A549 (cell line): ENCODE results near the gene TCF7L2. TPM values are rescaled to one million over a fixed set of nuclear protein-coding genes. Genes with fewer than 3 reads are reported as not detected.
A peak's percentile ranks its signal among the peaks of the same experiment; 100 is the strongest.
"Not testable (repeated sequence)": the region's sequence is repeated elsewhere in the genome, so short reads cannot be mapped to it uniquely, and the experiment has no call there.

Source experiments
- ATAC-seq, 2 experiments: fragments of 200-7000 bp in 1 of 2; fragments of >200 bp in 1 of 2; cut with Nextera tagmentation in 1 of 2; cut with Tn5 transposase in 1 of 2; 3 replicates each; pipeline versions ENCODE4 v1.8.0 to v1.9.1; 2018 to 2020; ENCODE audit warnings: mild to moderate bottlenecking in 1 of 2, moderate library complexity in 1 of 2
- CTCF ChIA-PET: fragments of 300-600 bp; sonication (Branson Sonifier 250); formaldehyde crosslinking; extraction: SDS; loops from one replicate; lab custom pipeline; 2021; ENCODE audit warnings: antibody characterized with exemption, inconsistent platforms; lab: Yijun Ruan, JAX
- POLR2A ChIA-PET: fragments of 350-600 bp; formaldehyde crosslinking; extraction: SDS; loops from one replicate; lab custom pipeline; 2021; ENCODE audit warnings: antibody characterized with exemption, inconsistent platforms; lab: Yijun Ruan, JAX
- DNase-seq, 2 experiments: peaks; one replicate each; pipeline versions ENCODE4 v3.0.0 to v3.0.0-alpha.2; 2011 to 2016; ENCODE audit warnings: low read depth in 1 of 2, low spot score in 1 of 2
- FAIRE-seq: peaks from 2 replicates; lab custom pipeline; 2011; peaks lifted over from hg19 to GRCh38; lab: Jason Lieb, UNC
- H3K27ac ChIP-seq, 2 experiments: fragments of >200 bp; sonication (Bioruptor Twin); formaldehyde crosslinking; 3 replicates each; pipeline ENCODE4 v1.5.1; 2016 to 2017
- H3K4me1 ChIP-seq: fragments of >200 bp; sonication (Bioruptor Twin); formaldehyde crosslinking; 3 replicates; pipeline ENCODE4 v1.6.1; 2016
- H3K4me2 ChIP-seq: fragments of >200 bp; sonication (Bioruptor Twin); formaldehyde crosslinking; 3 replicates; pipeline ENCODE4 v1.6.1; 2016
- H3K4me3 ChIP-seq: fragments of >200 bp; sonication (Bioruptor Twin); formaldehyde crosslinking; 3 replicates; pipeline ENCODE4 v1.5.1; 2016
- H3K9me3 ChIP-seq: fragments of >200 bp; sonication (Bioruptor Twin); formaldehyde crosslinking; 3 replicates; pipeline ENCODE4 v1.6.1; 2016
- BCL3 ChIP-seq: fragments of >200 bp; sonication (Bioruptor Twin); formaldehyde crosslinking; IDR thresholded peaks from 3 replicates; pipeline ENCODE4 v1.6.1; 2016
- ELK1 ChIP-seq: fragments of 150-350 bp; IDR thresholded peaks from 2 replicates; pipeline ENCODE4 v1.6.1; 2014; ENCODE audit warnings: low read depth, mild to moderate bottlenecking, low read length
- EP300 ChIP-seq, 2 experiments: fragments of >200 bp; sonication (Bioruptor Twin); formaldehyde crosslinking; IDR thresholded peaks; 2 replicates in 1 of 2; 3 replicates in 1 of 2; pipeline ENCODE4 v1.6.1; 2016 to 2017
- FOSB ChIP-seq: fragments of 250-450 bp; sonication (Bioruptor Pico); IDR thresholded peaks from 2 replicates; pipeline ENCODE4 v1.5.0; 2020; ENCODE audit warnings: mild to moderate bottlenecking, moderate library complexity
- GATA3 ChIP-seq: IDR thresholded peaks from 2 replicates; pipeline ENCODE4 v1.6.1; 2012; ENCODE audit warnings: borderline replicate concordance
- HOXA7 ChIP-seq: fragments of 250-450 bp; sonication (Bioruptor Pico); IDR thresholded peaks from 2 replicates; pipeline ENCODE4 v1.5.0; 2020; ENCODE audit warnings: mild to moderate bottlenecking, moderate library complexity
- HOXB5 ChIP-seq: fragments of 250-450 bp; sonication (Bioruptor Pico); IDR thresholded peaks from 2 replicates; pipeline ENCODE4 v1.5.0; 2020; ENCODE audit warnings: mild to moderate bottlenecking, moderate library complexity
- KDM5A ChIP-seq: fragments of 200-600 bp; sonication (generic); IDR thresholded peaks from 2 replicates; pipeline ENCODE4 v1.6.1; 2016; ENCODE audit warnings: antibody characterized with exemption, mild to moderate bottlenecking
- MAFK ChIP-seq: fragments of 450-650 bp; IDR thresholded peaks from 2 replicates; pipeline ENCODE4 v1.6.1; 2014; ENCODE audit not compliant: partially characterized antibody
- MAZ ChIP-seq: fragments of 150-350 bp; IDR thresholded peaks from 2 replicates; pipeline ENCODE4 v1.6.1; 2014; ENCODE audit warnings: antibody characterized with exemption, low read depth, low read length, borderline replicate concordance
- MYC ChIP-seq: IDR thresholded peaks from 2 replicates; pipeline ENCODE4 v1.6.1; 2012; ENCODE audit warnings: mild to moderate bottlenecking, inconsistent platforms, low read length, improper control_type of control experiment, borderline replicate concordance
- NR3C1 ChIP-seq: fragments of >200 bp; sonication (Bioruptor Twin); formaldehyde crosslinking; IDR thresholded peaks from 3 replicates; pipeline ENCODE4 v1.6.1; 2017
- RARB ChIP-seq: fragments of 250-450 bp; sonication (Bioruptor Pico); IDR thresholded peaks from 2 replicates; pipeline ENCODE4 v1.8.0; 2021; ENCODE audit warnings: mild to moderate bottlenecking, moderate library complexity
- RFX5 ChIP-seq: fragments of 450-650 bp; IDR thresholded peaks from 2 replicates; pipeline ENCODE4 v1.7.1; 2014; ENCODE audit warnings: antibody characterized with exemption, mild to moderate bottlenecking, moderate library complexity
- RNF2 ChIP-seq: fragments of 200-600 bp; sonication (generic); IDR thresholded peaks from 2 replicates; pipeline ENCODE4 v1.6.1; 2016; ENCODE audit warnings: low read depth, mild to moderate bottlenecking, antibody characterized with exemption, moderate library complexity, borderline replicate concordance
- ZFP36 ChIP-seq: fragments of 450-650 bp; IDR thresholded peaks from 2 replicates; pipeline ENCODE4 v1.6.1; 2014; ENCODE audit warnings: borderline replicate concordance; ENCODE audit not compliant: partially characterized antibody
- ZNF302 ChIP-seq: fragments of 250-450 bp; sonication (Bioruptor Pico); IDR thresholded peaks from 2 replicates; pipeline ENCODE4 v1.9.0; 2021; ENCODE audit warnings: inconsistent platforms, mild to moderate bottlenecking, moderate library complexity
- ZSCAN20 ChIP-seq: fragments of 250-450 bp; sonication (Bioruptor Pico); IDR thresholded peaks from 2 replicates; pipeline ENCODE4 v1.8.0; 2022; ENCODE audit warnings: mild to moderate bottlenecking, moderate library complexity
- WGBS: methylation state at CpG from one replicate; pipeline ENCODE4 v1.1.6; 2017; ENCODE audit errors: missing lambda C conversion rate; 5-methylcytosine and 5-hydroxymethylcytosine counted together
- polyA plus RNA-seq, 4 experiments: library from polyadenylated mRNA; depleted of rRNA in 3 of 4; stranded (reverse); fragments of >200 nt; fragmentation: RNase III in 1 of 4; extraction: RNeasy Plus Mini Kit Qiagen cat#74134 plus additional on column Dnase treatment in 1 of 4; gene quantifications; 2 replicates in 3 of 4; 3 replicates in 1 of 4; pipeline ENCODE4 v1.2.3, GENCODE V29; 2011 to 2017
- TF ChIP-seq, protein P1 (sequence below): fragments of 250-450 bp; sonication (Bioruptor Pico); IDR thresholded peaks from 2 replicates; pipeline ENCODE4 v1.5.0; 2020; ENCODE audit warnings: low read depth, mild to moderate bottlenecking, moderate library complexity
- TF ChIP-seq, protein P2 (sequence below): IDR thresholded peaks from 2 replicates; pipeline ENCODE4 v1.6.1; 2012
- TF ChIP-seq, protein P3 (sequence below): fragments of >200 bp; sonication (Bioruptor Twin); formaldehyde crosslinking; IDR thresholded peaks from 2 replicates; pipeline ENCODE4 v1.6.1; 2016

TCF7L2 gene
- polyA plus RNA-seq, 2 of the 4 experiments (the other 2 are of a cell fraction): 11.3 to 14.5 TPM

- 97% methylated on average over 8 of the region's 8 CpGs for WGBS
- H3K4me2 ChIP-seq: no peak overlapping the region
- H3K4me3 ChIP-seq: no peak overlapping the region
- CTCF ChIA-PET: interaction anchor here (0.6 to 1.6 kb wide), 8 partner anchors 9 to 412 kb away, joined by 3 to 9 read pairs (median 4); no protein-coding TSS in a partner anchor
- ATAC-seq (no peak), FAIRE-seq (no peak), DNase-seq (no peak)
- peaks cover 80% of the 10 kb centered on the region for H3K4me1 ChIP-seq
- POLR2A ChIA-PET: no interaction called here
- no peak overlapping the region for H3K27ac ChIP-seq
- no peaks in the 10 kb centered on the region for H3K9me3 ChIP-seq
- TF ChIP-seq HOXA7 (CRISPR knock-in tag): no peak
- TF ChIP-seq NR3C1: no peak
- TF ChIP-seq, protein P1, sequence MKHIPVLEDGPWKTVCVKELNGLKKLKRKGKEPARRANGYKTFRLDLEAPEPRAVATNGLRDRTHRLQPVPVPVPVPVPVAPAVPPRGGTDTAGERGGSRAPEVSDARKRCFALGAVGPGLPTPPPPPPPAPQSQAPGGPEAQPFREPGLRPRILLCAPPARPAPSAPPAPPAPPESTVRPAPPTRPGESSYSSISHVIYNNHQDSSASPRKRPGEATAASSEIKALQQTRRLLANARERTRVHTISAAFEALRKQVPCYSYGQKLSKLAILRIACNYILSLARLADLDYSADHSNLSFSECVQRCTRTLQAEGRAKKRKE: no peak
- TF ChIP-seq MAZ: no peak
- TF ChIP-seq MAFK: peak; percentile 60
- no peak for TF ChIP-seq KDM5A
- no peak for TF ChIP-seq RARB (CRISPR knock-in tag)
These were observed 158.9 kb downstream of the TCF7L2 start for GRCh38 chr10:113108948-113109347.

DNA sequence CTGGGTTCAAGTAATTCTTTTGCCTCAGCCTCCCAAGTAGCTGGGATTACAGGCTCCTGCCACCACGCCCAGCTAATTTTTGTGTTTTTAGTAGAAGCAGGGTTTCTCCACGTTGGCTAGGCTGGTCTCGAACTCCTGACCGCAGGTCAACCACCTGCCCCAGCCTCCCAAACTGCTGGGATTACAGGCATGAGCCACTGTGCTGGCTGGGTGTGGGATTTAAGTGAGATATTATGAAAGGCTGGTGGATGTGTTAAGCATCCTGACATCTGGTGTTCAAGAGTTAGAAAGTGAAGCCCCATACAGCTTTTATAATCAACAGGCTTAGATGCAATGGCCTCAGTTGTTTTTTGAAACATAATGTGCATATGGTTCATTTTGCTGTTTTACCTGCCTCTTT, 159.4 kb downstream of the TCF7L2 start:
- H3K4me3 ChIP-seq, H3K4me2 ChIP-seq, DNase-seq, FAIRE-seq, ATAC-seq, POLR2A ChIA-PET, H3K9me3 ChIP-seq: not testable (repeated sequence)
- CTCF ChIA-PET: interaction anchor here (0.6 to 1.6 kb wide), 9 partner anchors 9 to 413 kb away, joined by 3 to 9 read pairs (median 4); no protein-coding TSS in a partner anchor
- Histone ChIP-seq H3K4me1 (peaks cover 80% of the 10 kb centered on the region), H3K27ac (0 out of 6 replicates have a peak overlapping the region, but pooled peaks of 1 of the 2 experiments have one; percentile 41)
- 90% methylated on average over 4 of the region's 4 CpGs for WGBS

DNA sequence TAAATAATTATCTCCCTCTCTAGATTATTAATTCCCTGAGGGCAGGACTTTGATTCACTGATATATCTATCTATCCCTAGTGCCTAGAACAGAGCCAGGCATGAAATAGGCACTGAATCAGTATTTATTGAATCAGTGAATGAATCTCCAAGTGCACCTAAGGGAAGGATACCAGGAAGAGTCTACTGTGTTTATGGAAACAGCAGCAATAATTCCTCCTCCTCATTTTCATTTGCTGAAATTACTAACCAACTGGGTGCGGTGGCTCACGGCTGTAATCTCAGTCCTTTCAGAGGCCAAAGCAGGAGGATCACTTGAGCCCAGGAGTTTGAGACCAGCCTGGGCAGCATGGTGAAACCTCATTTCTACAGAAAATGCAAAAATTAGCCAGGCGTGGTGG, 161.2 kb downstream of the TCF7L2 start:
- peaks cover 76% of the 10 kb centered on the region for H3K4me1 ChIP-seq
- ATAC-seq (no peak), DNase-seq (no peak), FAIRE-seq (no peak)
- CTCF ChIA-PET: interaction anchor here (1.0 to 1.8 kb wide), 6 partner anchors 15 to 274 kb away, joined by 3 to 5 read pairs (median 4); no protein-coding TSS in a partner anchor
- H3K27ac ChIP-seq: peak overlapping the region; percentile 39 to 62; a peak in 1 of 6 replicates
- no peak overlapping the region; the same call in 2 of the 3 replicates for H3K4me2 ChIP-seq
- WGBS: 96% methylated on average over 3 of the region's 3 CpGs
- H3K9me3 ChIP-seq: no peaks in the 10 kb centered on the region
- POLR2A ChIA-PET: no interaction called here
- no peak for TF ChIP-seq GATA3
- no peak for TF ChIP-seq ZNF302 (CRISPR knock-in tag)
- TF ChIP-seq MYC: no peak
- TF ChIP-seq ZFP36: no peak
- no peak for TF ChIP-seq FOSB (CRISPR knock-in tag)
- TF ChIP-seq RFX5: no peak
- TF ChIP-seq, protein P2, sequence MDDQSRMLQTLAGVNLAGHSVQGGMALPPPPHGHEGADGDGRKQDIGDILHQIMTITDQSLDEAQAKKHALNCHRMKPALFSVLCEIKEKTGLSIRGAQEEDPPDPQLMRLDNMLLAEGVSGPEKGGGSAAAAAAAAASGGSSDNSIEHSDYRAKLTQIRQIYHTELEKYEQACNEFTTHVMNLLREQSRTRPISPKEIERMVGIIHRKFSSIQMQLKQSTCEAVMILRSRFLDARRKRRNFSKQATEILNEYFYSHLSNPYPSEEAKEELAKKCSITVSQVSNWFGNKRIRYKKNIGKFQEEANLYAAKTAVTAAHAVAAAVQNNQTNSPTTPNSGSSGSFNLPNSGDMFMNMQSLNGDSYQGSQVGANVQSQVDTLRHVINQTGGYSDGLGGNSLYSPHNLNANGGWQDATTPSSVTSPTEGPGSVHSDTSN: no peak
- TF ChIP-seq ELK1: no peak
- no peak for TF ChIP-seq HOXB5
- no peak for TF ChIP-seq ZSCAN20 (CRISPR knock-in tag)
- TF ChIP-seq EP300 (IDR thresholded peaks at IDR 0.05): no peak
- no peak for TF ChIP-seq RNF2
- TF ChIP-seq, protein P3, sequence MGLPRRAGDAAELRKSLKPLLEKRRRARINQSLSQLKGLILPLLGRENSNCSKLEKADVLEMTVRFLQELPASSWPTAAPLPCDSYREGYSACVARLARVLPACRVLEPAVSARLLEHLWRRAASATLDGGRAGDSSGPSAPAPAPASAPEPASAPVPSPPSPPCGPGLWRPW: no peak
- TF ChIP-seq BCL3: no peak
- no peak for TF ChIP-seq MAFK
- H3K4me3 ChIP-seq: no peak overlapping the region
